ENCODE results near the gene ISY1.

The ISY1 gene

DNA sequence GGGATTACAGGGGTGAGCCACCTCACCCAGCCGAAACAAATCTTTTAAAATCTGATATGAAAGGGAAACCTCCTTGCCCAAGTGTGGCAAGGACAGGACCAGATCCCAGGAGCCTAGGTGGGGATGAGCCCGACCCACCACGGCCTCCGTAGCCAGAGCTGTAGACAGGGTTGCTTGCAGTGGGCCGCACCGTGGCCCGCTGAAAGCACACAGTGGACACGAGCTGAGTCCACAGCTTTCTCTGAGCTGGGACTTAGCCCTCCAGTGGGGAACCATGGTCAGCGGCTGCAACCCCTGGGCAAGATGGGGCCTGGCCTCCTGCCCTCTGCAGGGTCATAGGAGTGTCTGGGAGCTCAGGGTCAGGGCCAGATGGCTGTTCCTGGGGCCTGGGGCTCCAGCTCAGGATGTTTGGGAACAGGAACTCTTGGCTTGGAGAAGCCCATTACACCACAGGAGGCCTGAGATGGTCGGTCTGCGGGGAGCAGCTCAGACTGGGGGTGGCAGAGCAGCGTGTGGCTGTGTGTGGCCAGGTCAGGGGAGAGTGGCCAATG, 75.6 kb downstream of the ISY1 start:
- no peak for DNase-seq

DNA sequence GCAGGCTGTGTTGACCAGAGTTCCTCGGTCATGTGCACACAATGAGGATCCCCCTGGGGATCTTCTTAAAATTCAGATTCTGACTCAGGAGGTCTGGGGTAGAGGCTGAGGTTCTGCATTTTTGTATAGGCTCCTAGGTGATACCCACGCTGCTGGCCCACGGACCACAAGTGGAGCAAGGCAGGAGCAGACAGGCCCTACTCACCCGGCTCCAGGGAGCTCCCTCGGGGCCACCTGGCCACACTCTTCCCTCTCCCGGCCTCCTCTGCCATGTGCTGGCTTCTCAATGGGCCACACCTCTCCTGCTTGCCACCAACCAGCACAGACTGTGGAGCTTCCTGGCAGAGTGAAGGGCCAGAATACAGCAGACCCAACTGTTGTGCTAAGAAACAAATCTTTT, 76.4 kb downstream of the ISY1 start:
- DNase-seq: no peak

DNA sequence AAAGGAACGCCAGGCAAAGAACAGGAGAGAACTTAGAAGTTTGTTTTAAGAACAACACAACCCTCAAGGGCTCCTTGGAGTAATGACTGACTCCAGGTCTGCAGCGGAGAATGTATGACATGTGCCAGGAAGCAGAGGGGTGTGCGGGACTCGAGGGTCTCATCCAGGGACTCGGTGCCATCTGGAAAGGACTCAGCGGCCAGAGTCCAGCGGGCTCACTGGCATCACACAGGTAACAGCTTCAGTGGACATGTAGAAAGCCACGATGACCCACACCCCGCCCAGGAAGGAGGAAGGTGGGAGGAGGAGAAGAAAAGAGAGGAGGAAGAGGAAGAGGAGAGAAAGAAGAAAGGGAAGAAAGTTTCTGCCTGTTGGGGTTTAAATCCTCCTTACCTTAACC, 78.8 kb downstream of the ISY1 start:
- no peak for DNase-seq

DNA sequence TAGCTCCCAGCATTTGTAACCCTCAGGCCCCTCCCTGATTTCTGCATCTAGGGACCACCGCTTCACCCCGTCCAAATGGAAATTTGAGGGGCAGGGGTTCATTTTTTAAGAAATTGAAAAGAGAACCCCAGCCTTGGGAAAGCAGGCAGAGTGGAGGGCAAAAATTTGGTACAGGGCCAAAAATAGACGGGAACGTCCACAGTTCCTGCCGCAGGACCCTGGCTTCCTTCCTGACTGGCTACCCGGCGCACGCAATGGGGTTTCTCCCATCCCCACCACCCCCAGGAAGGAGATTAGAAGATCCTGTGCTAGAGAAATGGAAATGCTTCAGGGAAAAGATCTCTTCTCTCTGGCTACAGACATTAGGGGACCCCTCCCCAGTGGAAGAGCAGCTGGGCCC, 79.4 kb downstream of the ISY1 start:
- no peak for DNase-seq

DNA sequence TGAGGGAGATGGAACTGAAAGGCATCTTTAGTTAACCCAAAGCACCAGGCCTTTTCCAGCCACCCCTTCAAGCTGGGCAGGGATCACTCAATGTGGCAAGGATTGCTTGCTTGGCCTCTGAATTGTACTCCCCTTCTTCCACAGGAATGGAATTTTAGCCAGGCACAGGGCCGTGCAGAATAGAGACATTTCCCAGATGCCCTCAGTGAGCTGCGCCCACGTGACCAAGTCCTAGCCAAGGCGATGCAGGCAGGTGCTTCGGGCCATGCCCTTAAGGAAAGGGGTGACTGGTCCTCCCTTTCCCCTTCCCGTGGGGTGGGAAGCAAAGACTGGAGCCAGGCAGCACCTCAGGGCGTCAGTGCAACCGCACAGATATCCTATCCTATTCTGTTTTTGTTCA, 82.4 kb downstream of the ISY1 start:
- no peak for DNase-seq

Measured in NCI-H2107 (cell line).